Adipocyte (in vitro differentiated cells): ENCODE data around the gene MEI1.

ENCODE experiments used
- DNase-seq: peaks from one replicate; pipeline ENCODE4 v3.0.0-alpha.2; 2015; ENCODE audit warnings: low read depth
- H3K27me3 ChIP-seq: replicated peaks from 2 replicates; pipeline ENCODE4 v1.7.0; 2013; ENCODE audit warnings: mild to moderate bottlenecking, low read length, moderate library complexity; ENCODE audit not compliant: control insufficient read depth, insufficient read depth
- H3K36me3 ChIP-seq: 2 replicates; pipeline ENCODE4 v1.7.0; 2013; ENCODE audit warnings: low read length, mild to moderate bottlenecking, moderate library complexity; ENCODE audit not compliant: control insufficient read depth, insufficient read depth, severe bottlenecking
- H3K4me1 ChIP-seq: 2 replicates; pipeline ENCODE4 v1.7.0; 2013; ENCODE audit warnings: mild to moderate bottlenecking, low read length, moderate library complexity; ENCODE audit not compliant: control insufficient read depth, insufficient read depth
- H3K4me3 ChIP-seq: 2 replicates; pipeline ENCODE4 v1.7.0; 2013; ENCODE audit warnings: mild to moderate bottlenecking, low read length, moderate library complexity
- H3K9ac ChIP-seq: 2 replicates; pipeline ENCODE4 v1.7.0; 2013; ENCODE audit warnings: mild to moderate bottlenecking, low read length, moderate library complexity
- H3K9me3 ChIP-seq: 2 replicates; pipeline ENCODE4 v1.7.0; 2013; ENCODE audit warnings: mild to moderate bottlenecking, low read length, moderate library complexity; ENCODE audit not compliant: control insufficient read depth

Gene MEI1, protein sequence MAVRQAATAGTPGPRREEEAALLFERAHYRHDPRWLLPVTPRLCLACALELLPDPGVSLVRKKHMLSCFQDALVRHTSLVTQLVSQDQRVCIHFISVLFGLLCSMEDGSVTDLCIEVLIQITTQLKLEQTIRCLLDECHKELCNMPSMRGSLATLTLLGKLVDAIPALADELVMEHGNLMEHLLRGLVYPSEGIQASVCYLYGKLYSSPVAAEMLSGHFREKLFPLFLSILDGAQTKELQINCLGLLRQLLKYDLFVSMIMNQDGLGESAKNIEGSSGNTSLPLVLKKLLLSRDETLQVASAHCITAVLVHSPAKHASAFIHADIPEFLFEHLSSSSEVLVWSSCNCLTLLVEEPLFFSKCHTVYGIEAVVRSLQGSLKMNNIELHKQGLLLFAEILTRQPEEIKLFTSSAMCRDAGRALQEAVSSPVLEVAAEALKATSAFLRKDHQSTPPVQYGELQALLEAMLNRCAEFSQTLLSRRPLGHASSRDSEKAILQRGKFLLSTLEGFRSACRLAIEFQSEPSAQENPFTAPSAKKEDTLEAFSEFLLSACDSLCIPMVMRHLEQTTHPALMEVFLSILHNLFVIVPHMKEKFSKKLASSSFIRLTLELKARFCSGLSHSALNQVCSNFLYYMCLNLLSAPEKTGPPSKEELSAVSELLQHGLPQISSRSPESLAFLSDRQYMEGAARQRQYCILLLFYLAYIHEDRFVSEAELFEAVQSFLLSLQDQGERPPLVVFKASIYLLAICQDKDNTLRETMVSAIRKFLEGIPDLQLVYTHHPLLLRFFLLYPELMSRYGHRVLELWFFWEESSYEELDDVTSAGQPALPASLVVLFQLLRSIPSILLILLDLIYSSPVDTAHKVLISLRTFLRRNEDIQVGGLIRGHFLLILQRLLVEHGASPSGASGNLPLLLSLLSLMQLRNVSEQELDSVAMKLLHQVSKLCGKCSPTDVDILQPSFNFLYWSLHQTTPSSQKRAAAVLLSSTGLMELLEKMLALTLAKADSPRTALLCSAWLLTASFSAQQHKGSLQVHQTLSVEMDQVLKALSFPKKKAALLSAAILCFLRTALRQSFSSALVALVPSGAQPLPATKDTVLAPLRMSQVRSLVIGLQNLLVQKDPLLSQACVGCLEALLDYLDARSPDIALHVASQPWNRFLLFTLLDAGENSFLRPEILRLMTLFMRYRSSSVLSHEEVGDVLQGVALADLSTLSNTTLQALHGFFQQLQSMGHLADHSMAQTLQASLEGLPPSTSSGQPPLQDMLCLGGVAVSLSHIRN

DNA sequence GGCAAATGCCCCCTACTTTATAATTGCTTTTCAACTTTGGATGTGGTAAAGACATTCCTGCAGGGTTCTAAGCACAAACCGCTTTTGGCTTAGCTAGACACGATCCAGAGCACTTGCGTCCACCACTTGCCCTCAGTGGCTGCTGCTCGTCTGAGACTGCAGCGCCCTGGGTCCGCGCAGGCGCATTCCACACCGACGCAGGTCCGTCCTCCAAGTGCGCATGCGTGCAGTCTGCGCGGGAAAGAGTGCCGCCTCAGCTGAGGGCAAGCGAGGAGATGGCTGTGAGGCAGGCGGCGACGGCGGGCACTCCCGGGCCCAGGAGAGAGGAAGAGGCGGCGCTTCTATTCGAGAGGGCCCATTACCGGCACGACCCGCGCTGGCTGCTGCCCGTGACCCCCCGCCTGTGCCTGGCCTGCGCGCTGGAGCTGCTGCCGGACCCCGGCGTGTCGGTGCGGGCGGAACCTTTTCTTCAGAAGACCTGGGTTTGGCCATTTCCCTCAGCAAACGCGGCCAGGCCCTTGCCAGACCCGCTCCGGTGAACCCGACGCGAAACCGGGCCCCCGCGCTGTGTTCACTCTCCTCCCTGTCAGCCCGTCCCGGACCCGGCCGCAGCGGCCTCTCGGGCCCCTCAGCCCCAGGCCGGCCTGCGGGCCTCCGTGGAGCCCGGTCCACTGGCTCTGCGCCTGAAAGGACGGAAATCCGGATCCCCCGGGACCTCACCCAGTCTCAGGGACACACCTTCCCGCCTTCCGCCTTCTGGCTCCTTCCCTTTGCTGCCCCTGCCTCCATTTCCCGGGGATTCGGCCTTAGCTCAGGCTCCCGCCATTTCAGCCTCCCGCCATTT is at the start of gene MEI1:
TSS of gene MEI1 (plus strand) at position 240 of the 844 bp plus-strand sequence. CDS start at position 276, 36 bp downstream.
- Histone ChIP-seq H3K4me3 (peak within 1 kb of the TSS; percentile 39), H3K27me3 (peaks cover 5% of the 10 kb centered on the region), H3K4me1 (peaks cover 12% of the 10 kb centered on the region), H3K36me3 (peaks cover under 1% of the 10 kb centered on the region), H3K9me3 (no peaks in the 10 kb centered on the region), H3K9ac (peak within 1 kb of the TSS; percentile 37)
- peak; percentile 21 for DNase-seq

- Histone ChIP-seq H3K9ac (no peak overlapping the region), H3K9me3 (no peaks in the 10 kb centered on the region), H3K4me3 (no peak overlapping the region), H3K36me3 (peaks cover 94% of the 10 kb centered on the region), H3K4me1 (no peaks in the 10 kb centered on the region), H3K27me3 (no peaks in the 10 kb centered on the region)
- no peak for DNase-seq
Measured at GRCh38 chr22:41650229-41650628, 49.1 kb upstream of the MEI1 start.

DNA sequence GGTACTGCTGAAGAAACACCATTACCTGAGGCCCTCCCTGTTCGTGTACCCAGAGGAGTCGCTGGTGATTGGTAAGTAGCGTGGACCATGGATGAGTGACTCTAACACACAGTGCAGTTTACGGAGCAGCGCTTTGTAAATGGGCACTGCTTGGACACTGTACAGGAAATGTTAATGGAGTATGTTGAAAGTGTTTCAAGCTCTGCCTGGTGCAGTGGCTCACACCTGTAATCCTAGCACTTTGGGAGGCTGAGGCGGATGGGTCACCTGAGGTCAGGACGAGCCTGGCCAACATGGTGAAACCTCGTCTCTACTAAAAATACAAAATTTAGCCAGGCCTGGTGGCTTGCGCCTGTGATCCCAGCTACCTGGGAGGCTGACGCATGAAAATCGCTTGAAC is 48.5 kb upstream of the MEI1 start:
- no peak for DNase-seq
- H3K27me3 ChIP-seq = no peaks in the 10 kb centered on the region
- peaks cover 94% of the 10 kb centered on the region for H3K36me3 ChIP-seq
- no peaks in the 10 kb centered on the region for H3K9me3 ChIP-seq
- no peaks in the 10 kb centered on the region for H3K4me1 ChIP-seq
- no peak overlapping the region for H3K4me3 ChIP-seq
- no peak overlapping the region for H3K9ac ChIP-seq

DNA sequence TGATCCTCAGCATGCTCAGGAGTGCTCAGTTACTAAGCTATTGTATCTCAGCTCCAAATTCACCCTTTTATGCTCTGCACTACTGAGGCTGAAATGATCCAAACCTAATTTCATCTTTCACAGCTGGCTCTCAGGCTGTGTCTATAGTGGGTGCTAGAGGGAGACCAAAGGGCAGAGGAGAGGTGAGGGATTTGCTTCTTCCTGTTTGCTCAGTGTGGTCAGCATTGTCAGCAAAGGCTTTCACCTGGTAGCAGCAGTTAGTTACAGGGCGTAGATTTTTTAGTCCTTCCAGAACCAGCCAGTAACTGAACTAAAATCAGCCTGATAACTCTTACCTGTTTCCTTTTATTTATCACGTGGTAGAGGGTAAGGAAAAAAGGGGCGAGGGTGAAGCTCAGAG is 45.0 kb upstream of the MEI1 start:
- Histone ChIP-seq H3K9me3 (no peaks in the 10 kb centered on the region), H3K4me3 (no peak overlapping the region), H3K36me3 (peaks cover 96% of the 10 kb centered on the region), H3K27me3 (no peaks in the 10 kb centered on the region), H3K9ac (no peak overlapping the region), H3K4me1 (no peaks in the 10 kb centered on the region)
- DNase-seq = no peak

DNA sequence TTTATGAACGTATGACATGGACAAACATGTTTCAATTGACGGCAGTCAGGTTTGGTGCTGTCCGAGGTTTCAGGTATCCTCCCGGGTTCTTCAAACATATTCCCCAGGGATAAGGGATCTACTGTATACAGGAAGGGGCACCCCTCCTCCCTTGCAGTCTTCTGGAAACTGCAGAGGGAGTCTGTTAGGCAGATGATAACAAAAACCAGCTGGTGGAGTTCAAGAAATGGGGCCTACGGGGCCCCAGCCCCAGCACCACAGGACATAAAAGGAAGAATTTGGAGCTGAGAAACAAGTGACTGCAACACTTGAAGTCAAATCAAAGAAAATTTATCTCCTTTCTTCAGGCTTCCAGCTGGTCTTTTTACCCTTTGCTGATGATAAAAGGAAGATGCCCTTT is 42.7 kb upstream of the MEI1 start:
- H3K4me1 ChIP-seq = no peaks in the 10 kb centered on the region
- no peaks in the 10 kb centered on the region for H3K9me3 ChIP-seq
- DNase-seq = peak; percentile 46
- H3K4me3 ChIP-seq = no peak overlapping the region
- H3K9ac ChIP-seq = no peak overlapping the region
- peaks cover 100% of the 10 kb centered on the region for H3K36me3 ChIP-seq
- H3K27me3 ChIP-seq = no peaks in the 10 kb centered on the region

DNA sequence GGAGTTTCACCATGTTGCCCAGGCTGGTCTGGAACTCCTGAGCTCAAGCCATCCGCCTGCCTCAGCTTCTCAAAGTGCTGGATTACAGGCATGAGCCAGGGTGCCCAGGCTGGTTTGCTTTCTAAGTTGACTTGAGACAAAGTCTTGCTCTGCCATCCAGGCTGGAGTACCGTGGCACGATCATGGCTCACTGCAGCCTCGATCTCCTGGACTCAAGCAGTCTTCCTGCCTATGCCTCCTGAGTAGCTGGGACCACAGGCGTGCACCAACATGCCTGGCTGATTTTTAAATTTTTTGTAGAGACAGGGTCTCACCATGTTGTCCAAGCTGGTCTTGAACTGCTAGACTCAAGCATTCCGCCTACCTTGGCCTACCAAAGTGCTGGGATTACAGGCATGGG is 41.6 kb upstream of the MEI1 start:
- Histone ChIP-seq H3K36me3 (peaks cover 100% of the 10 kb centered on the region), H3K4me1 (no peaks in the 10 kb centered on the region), H3K9ac (no peak overlapping the region), H3K27me3 (no peaks in the 10 kb centered on the region), H3K4me3 (no peak overlapping the region), H3K9me3 (no peaks in the 10 kb centered on the region)
- DNase-seq = no peak

DNA sequence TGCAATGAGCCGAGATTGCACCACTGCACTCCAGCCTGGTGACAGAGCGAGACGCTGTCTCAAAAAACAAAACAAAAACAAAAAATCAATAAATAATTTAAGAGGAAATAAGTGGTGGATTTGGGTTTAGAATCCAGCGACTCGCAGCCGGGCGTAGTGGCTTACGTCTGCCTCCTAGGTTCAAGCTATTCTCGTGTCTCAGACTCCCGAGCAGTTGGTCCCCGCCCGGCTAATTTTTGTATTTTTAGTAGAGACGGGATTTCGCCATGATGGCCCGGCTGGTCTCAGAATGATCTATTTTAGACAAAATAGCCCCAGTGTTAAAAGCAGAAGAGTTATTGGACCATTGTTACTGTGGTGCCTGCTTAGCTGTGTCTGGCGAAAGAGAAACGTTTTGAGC is 40.4 kb upstream of the MEI1 start:
- no peak overlapping the region for H3K9ac ChIP-seq
- no peak for DNase-seq
- no peak overlapping the region for H3K4me3 ChIP-seq
- H3K4me1 ChIP-seq = no peaks in the 10 kb centered on the region
- no peaks in the 10 kb centered on the region for H3K9me3 ChIP-seq
- H3K36me3 ChIP-seq = peaks cover 100% of the 10 kb centered on the region
- H3K27me3 ChIP-seq = no peaks in the 10 kb centered on the region

GRCh38 chr22:41659941-41660340 is 39.4 kb upstream of the MEI1 start:
- no peak for DNase-seq
- Histone ChIP-seq H3K9me3 (no peaks in the 10 kb centered on the region), H3K9ac (no peak overlapping the region), H3K36me3 (peaks cover 100% of the 10 kb centered on the region), H3K4me1 (no peaks in the 10 kb centered on the region), H3K27me3 (no peaks in the 10 kb centered on the region), H3K4me3 (no peak overlapping the region)

- Histone ChIP-seq H3K9me3 (no peaks in the 10 kb centered on the region), H3K4me3 (no peak overlapping the region), H3K4me1 (no peaks in the 10 kb centered on the region), H3K9ac (no peak overlapping the region), H3K36me3 (peaks cover 100% of the 10 kb centered on the region), H3K27me3 (no peaks in the 10 kb centered on the region)
- no peak for DNase-seq
Measured at GRCh38 chr22:41660416-41660815, 38.9 kb upstream of the MEI1 start.

- H3K36me3 ChIP-seq = peaks cover 94% of the 10 kb centered on the region
- no peak overlapping the region for H3K9ac ChIP-seq
- no peak overlapping the region for H3K4me3 ChIP-seq
- no peak for DNase-seq
- H3K9me3 ChIP-seq = no peaks in the 10 kb centered on the region
- H3K27me3 ChIP-seq = no peaks in the 10 kb centered on the region
- no peaks in the 10 kb centered on the region for H3K4me1 ChIP-seq
Measured at GRCh38 chr22:41661088-41661487, 38.2 kb upstream of the MEI1 start.
